Measurements from ENCODE around the gene OSTF1.

OSTF1 gene

DNA sequence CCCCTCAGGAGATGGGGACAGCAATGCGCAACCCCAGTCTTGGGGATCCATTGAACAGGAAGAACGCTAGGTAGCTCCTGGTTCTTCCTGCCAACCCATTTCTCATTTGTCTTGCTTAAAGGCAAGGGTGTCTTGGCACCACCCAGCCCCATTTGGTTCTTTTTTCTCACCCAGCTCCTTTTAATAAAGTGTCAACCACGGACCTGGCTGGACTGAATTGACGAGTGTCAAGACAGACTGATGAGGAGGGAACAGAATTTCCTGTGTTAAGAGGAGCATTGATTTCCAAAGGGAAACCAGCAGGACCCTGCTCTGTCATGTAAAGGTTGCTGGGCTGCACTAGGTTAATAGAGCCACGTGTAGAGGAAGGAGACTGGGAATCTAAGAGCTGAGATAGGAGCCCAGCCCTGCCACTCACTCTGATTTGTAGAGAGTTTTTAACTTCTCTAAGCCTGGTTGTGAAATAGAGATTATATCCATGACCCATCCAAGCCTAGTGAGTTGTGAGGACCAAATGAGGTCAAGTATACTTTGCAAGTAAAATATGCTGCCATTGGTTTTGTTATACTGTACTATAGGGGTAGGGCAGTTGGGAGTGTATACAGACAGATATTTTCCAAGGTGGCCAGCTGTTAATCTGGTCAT is 33.7 kb downstream of the OSTF1 start:
- no peak for DNase-seq (ENCODE audit: low read depth)

DNA sequence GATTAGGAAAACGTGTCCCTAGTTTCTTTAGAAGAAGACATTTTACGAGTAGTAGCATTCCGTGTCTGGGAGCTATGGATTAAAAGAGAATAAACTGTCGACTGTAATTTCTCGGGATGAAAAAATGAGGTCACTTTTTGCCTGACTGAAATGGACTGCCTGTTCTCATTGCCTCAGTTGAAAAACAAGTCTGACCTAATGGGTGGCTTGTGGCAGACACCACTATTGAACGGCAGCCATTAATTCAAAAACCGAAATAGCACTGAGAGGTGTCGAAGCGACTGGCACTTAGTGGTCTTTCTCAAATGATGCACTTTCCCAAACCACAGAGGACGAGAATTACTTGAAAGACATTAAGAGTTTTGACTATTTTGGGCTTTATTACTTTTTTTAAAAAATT is 35.4 kb downstream of the OSTF1 start:
- no peak for DNase-seq (ENCODE audit: low read depth)

DNA sequence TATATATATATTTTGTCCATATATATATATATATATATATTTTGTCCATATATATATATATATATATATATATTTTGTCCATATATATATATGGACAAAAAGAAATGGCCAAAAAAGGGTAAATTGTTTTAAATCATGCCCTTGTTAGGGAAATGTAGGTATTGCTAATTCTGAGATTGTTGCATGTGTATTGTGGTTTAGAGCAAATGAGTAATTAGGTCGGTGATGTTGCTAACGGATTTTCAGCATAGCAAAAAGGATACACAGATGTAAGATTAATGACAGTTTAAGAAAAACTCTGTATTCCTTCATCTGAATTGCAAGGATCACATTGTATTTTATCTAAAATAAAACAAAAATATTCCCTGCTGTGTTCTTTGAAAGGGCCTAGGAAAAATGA is 40.2 kb downstream of the OSTF1 start:
- no peak for DNase-seq (ENCODE audit: low read depth)

DNA sequence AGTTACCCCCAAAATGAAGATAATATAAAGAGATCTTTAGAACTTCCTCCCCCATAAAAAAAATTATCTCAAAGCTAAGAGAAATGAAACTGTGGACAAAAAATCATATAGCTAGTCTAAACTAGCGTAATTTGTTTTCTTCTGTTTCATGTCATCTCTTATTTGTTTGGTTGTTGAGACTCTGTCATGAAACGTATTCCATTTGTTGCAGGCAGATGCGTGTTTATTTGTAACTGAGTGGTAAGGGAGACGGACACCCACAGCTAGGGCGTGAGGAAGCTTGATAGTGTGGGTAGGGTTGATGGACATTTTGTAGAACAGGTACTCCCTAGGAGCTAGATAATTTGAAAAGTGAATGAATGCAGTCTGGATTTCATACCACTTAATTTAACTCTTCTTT is 41.9 kb downstream of the OSTF1 start:
- no peak for DNase-seq (ENCODE audit: low read depth)

DNA sequence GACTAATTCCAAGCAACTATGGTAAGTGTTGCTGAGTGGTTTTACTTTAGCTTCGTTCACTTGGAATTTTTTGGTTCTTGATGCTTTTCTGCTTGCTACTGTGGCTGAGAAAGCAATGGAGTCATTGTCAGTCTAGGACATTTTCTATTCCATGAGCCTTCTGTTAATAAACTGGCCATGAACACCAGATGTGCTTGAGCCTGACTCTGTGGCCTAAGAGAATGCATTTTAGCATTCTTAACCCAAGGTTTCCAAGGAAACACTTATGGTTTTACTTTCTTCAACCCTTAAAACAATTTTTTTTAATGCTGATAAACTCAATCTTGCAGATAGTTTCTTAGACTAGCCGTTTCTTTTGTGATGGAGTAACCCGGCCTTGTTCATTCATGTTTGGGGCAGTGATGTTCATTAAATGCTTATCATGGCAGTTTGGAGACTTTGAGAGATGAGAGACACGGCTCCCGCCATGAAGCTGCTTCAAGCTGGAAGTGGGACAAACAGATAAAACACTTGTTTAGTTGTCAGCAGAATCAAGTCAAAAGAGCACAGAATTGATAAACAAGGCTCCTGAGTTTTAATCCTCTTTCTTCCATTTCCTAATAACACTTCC is 42.4 kb downstream of the OSTF1 start:
- DNase-seq (ENCODE audit: low read depth) = no peak

DNA sequence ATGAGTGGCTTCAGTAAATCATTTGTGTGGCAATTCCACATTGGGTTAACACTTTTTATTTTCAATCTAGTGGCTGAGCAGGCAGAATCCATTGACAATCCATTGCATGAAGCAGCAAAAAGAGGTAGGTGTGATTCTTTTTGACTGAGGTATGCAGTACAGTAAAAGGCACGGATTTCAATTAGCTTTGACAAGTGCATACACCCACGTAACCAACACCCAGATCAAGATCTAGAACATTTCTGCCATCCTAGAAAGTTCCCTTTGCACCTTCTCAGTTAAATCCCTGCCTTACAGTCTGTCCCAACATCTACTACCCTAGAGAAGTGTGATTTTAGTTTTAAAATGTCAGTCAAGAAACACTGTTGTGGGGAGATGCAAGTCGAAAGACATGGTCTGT is 43.4 kb downstream of the OSTF1 start:
- no peak for DNase-seq (ENCODE audit: low read depth)

DNA sequence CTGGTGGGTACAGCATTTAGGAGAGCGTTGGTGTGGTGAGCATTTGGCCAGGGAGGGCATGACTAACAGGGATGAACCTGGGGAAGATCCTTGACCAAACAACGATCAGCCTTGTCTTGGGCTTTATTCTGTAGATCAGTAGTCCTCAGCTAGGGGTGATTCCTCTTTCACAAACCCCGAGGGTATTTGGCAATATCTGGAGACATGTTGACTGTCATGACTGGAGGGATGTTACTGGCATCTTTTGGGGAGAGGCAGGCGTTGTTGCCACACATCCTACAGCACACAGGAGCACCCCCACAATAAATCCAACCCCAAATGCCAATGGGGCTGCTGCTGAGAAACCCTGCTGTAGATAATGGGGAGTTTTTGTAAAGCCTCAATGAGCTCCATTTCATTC is 43.9 kb downstream of the OSTF1 start:
- no peak for DNase-seq (ENCODE audit: low read depth)

DNA sequence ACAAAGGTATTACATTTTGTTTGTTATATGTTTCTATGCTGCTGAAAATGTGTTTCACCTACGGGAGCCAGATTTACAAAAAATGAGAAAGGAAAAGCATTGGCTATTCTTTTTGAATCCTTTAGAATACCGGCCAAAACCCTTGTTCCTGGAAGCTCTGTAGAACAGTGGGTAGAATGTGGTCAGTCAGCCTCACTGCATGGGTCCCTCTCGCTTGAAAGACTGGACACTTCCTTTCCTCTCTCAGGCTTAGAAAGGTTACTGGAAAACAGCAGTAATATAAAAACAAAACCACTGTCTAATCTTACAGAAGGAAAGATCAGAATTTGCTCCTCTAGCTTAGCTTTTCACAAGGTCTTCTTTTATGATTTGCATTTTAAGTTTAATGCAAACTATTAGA is 45.1 kb downstream of the OSTF1 start:
- DNase-seq (ENCODE audit: low read depth) = no peak

DNA sequence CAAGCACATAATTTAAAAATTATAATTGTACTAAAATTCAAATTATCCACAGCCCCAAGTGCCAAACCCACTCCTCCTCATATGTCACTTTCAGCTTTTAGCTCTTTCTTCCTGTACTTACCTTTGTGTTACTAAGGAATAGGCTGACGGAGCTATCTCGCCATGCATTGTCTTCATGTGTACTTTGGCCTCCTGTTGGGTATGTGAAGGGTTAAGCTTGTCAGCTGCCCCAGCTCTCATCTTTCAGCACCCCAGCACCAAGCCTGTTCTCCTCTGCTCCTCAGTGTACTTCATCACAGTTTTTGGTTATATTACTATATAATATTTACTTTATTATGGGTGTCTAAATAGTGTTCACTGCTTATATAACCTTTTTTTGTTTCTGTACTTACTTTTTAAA is 46.2 kb downstream of the OSTF1 start:
- no peak for DNase-seq (ENCODE audit: low read depth)

DNA sequence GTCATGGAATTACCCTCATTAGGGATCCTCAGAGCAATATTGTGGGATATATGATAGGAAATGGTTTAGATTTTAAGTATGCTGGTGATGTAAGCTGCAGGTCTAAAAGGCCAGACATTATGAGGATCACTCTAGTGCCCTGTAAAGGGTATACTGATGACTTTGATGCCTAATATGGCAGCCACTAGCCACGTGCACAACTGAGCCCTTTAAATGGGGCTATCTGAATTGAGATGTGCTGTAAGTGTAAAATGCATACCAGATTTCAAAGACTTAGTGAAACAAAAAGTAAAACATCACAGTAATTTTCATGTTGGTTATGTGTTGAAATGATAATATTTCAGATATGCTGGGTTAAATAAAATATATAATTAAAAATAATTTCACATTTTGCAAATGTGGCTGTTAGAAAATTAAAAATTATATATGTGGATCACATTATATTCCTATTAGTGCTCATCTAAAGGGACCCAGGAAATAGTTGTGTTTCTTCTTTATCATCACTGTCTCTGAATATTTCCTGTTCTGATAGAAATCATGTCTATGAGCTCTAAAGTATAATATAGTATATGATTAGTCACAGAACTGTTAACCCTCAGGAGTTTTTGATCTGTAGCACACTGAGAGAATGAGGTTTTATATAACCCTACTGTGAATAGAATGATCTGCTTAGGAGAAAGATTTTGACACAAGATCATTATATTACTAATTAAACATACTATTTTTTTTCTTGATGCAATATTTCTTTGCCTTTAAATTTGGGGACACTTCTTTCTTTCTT is 50.1 kb downstream of the OSTF1 start:
- no peak for DNase-seq (ENCODE audit: low read depth)

DNA sequence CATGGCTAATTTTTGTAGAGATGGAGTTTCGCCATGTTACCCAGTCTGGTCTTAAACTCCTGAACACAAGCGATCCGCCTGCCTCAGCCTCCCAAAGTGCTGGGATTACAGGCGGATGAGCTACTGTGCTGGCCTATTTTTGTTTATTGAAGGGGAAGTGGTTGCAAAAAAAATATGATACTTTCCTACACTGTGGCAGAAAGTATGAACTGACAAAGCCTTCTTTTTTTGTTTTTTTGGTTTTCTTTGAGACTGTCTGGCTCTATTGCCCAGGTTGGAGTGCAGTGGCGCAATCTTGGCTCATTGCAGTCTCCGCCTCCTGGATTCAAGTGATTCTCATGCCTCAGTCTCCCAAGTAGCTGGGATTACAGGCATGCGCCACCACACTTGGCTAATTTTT is 50.9 kb downstream of the OSTF1 start:
- no peak for DNase-seq (ENCODE audit: low read depth)

DNA sequence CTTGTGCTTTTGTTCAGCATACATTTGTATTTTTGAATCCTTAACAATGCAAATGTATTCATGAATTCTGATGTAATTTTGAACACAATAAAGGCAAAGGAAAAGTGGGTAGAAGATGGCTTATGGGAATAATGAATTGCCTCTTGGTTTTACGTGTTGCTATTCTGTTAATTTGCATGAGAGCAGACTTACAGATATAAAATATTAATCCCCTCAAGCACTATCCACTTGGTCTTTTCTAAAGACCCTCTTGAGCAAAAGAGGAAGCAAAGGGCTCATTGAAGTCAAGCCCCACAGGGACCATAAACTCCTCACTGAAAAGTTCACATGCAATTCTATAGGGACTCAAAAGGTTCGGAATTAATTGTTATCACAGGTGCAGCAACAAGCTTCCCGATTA is 51.9 kb downstream of the OSTF1 start:
- no peak for DNase-seq (ENCODE audit: low read depth)

DNA sequence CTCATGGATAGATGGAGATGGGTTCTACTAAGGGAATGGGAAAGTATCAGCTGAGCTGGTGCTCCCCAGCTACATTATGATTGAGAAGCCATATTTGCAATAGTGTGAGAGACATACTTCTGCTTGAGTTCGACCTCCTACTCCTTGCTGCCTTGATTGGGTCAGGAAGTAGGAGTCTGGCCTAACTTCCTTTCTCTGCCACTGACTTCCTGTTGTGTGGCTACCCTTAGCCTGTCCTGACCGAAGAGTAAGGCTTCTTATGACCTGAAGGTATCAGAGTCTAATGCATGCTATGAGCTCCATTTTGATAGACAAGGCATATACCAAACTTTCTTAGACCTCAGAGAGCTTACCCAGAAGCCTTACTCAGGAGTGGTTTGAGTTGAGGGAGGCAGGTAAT is 53.9 kb downstream of the OSTF1 start:
- DNase-seq (ENCODE audit: low read depth) = no peak

DNA sequence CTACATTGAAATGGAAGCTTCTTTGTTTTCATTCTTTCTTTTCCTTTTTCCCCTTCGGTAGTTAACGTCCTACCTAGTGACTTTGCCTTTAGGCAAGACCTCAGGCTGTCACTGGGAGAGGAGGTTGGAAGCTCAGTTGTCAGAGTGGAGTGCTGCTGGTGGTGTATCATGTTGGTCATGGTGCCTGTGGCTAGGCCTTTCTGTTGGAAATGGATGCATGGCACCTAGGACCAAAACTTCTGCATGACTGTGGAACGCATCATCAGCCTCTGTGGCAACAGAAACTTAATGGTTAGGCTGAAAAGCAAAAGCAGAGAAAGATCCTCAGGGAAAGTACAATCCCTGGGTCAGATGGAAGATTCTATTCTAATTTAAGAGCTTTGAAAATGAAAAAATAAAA is 57.9 kb downstream of the OSTF1 start:
- no peak for DNase-seq (ENCODE audit: low read depth)

DNA sequence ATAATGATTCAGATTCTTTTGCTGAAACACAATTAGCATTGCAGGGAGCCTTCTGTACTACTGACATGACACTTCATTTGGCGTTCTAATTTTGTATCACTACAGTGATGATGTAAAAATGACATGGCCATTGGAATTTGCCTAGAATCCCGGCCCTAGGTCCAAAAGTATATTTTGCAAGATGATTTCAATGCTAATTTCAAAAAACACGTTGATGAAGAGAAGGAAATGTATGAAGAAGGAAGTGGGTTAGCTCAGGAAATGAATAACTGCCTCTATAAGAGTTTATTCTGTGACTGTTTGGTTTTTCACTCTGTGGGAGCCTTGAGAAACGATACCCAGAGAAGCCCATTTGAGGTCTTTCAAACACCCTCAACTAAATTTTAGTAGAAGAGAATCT is 59.3 kb downstream of the OSTF1 start:
- no peak for DNase-seq (ENCODE audit: low read depth)

DNA sequence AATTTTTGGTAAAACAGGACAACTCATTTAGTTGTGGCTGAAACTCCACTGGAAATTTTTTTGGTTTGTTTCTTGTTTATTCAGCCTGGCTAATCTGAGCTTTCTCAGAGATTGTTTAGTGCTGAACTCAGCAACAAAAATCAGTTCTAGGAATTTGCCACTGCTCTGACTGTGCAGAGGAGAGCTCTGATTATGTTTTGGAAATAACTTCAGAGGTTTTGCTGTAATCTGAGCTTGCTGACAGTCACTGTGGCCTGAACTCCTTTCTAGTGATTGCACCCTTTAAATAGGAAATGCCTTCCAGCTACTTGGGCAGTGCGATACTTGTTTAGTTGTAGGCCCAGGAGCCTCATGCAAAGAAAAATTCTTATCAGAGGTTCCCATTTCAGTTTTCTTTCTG is 60.2 kb downstream of the OSTF1 start:
- DNase-seq (ENCODE audit: low read depth) = no peak

DNA sequence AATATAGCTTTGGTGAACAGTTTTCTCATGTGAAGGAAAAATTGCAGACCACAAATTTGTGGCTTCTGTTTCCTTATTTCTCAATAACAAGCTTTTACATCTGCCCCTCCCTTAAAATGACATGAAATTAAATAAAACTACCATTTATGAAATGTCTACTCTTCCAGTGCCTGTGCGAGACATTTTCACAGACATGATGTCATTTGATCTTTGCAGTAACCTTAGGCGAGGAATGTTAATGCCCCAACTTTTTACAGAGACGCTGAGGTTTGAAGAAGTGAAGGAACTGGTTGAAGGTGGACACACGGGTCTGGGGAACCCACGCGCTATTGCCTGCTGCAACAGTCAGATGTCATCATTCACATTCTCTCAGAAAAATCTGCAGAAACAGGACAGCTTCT is 61.5 kb downstream of the OSTF1 start:
- no peak for DNase-seq (ENCODE audit: low read depth)

DNA sequence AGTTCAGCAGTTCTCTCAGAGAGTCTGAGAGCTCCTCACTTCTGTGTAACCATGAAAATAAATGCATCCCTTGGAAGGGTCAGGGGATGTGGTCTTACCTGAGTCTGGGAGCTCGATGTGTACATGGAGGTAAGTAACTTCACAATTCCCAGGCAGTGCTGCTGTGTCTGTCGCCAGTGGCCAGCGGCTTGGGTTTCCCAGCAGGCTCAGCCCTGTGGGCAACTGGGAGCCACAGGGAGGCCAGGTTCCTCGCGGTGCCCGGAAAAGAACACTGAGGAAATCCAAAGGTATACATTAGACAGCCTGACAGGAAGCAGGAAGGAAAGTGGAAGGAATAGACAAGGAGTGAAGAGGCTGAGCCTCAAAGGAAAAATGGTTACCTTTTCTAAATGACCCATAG is 62.2 kb downstream of the OSTF1 start:
- no peak for DNase-seq (ENCODE audit: low read depth)

DNA sequence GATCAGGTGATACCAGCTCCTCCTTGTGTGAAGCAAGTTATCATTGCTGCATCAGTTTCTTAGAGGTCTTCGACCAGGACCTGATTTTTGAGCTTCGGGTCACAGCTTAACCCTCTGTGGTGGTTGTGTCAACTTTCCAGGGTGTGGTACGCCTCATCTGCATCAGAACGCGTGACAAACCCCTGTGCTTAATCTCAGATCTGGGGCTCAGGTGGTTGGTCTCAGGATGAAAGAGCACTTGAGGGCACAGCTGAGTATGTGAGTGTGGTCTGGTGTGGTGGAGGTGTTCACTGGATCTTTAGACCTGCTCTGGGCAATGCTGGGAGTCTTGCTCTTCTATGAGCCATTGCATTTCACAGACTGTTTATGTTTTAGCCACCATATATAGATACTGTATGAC is 64.1 kb downstream of the OSTF1 start:
- DNase-seq (ENCODE audit: low read depth) = peak; percentile 13

DNA sequence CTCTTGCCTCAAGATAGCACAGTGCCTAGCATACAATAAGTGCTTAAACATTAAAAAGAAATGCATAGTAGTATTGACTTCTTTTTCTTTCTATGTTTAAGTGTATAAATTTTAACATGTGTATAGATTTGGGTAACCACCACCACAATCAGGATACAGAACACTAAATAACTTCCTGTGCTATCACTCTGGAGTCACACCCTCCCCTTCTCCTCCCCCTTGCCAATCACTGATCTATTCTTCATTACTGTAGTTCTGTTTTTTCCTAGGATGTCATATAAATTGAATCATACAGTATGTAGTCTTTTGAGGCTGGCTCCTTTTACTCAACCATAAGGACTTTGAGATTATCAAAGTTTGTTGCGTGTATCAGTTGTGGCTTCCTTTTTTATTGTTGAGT is 68.5 kb downstream of the OSTF1 start:
- no peak for DNase-seq (ENCODE audit: low read depth)

DNA sequence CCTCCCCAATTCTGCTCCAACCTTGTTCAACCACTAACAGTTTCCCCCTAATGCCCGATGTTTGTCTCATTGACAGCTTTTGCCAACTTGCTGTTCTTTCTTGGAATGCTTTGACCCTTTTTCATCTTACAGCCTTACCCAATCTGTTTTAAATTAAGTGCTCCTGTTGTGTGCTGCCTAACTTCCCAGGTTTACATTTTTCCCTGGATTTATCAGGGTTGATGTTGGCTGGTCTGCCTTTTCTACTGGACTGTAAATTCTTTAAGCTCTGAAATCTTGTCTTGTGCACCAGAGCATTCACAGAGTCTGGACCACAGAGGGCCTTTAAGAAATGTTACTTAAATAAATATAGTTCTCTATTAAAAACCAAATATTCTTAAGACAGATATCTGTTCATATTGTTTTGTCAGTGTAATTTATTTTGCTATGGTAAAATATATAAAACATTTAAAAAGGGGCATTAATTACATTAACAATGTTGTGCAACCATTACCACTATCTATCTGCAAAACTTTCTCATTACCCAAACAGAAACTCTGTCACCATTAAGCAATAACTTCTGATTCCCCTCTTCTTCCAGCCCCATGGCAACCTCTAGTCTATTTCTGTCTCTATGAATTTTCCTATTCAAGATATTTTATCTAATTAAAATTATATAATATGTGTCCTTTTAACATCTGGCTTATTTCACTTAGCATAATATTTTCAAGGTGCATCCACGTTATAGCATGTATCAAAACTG is 73.0 kb downstream of the OSTF1 start:
- no peak for DNase-seq (ENCODE audit: low read depth)

DNA sequence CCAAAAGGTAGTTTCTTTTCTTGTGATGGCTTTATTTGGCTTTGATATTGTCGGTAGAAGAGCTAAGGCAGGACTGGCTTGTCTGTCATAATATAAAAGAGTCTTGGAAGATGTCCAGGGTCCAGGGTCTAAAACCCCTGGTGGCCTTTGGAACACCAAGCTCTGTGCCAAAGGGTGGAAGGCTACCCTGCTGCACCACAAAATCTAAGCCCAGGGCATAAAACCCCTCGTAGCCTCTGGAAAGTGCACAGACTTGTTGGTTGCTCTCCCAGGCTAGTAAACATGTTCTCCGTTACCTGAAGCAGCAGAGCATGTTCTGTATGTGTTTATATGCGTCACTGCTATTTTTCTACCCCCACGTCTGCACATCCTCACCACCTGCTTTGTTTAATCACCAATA is 75.5 kb downstream of the OSTF1 start:
- DNase-seq (ENCODE audit: low read depth) = no peak

DNA sequence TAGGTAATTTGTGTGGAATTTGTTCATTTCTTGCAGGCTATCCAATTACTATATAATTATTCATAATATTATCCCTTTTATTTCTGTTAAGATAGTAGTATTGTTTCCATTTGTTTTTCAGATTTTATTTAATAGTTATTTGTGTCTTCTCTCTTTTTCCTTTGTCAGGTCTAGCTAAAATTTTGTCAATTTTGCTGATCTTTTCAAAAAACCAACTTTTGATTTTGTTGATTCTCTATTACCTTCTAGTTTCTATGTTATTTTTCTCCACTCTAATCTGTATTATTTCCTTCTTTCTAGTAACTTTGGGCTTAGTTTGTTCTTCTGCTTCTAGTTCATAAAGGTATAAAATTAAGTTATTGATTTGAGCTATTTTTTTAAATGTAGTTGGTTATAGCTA is 76.3 kb downstream of the OSTF1 start:
- no peak for DNase-seq (ENCODE audit: low read depth)
